DMS 273 (cell line): ENCODE results near the gene ZBTB20.

Source experiments
- DNase-seq: peaks from one replicate; lab custom pipeline; 2025; ENCODE audit not compliant: unreplicated experiment; lab: John Stamatoyannopoulos, UW

Gene ZBTB20

DNA sequence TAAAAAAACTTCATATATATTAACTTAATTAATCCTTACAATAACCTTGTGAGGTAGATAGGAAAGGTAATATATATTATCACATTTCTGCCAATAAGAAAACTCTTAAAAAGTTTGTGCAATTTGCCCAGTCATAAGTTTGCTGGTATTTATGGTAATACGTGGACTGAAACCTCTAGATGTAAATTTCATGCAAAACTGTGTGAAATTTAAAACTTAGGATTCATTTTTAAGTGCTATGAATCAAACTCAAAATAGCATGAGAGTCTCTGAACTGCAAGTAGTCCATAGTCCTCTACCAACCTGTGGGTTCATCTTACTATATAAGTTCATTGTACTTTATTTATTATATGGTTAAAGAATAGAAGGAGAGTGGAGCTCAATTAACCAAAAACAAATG lies 56.4 kb downstream of the ZBTB20 start:
- DNase-seq = no peak

DNA sequence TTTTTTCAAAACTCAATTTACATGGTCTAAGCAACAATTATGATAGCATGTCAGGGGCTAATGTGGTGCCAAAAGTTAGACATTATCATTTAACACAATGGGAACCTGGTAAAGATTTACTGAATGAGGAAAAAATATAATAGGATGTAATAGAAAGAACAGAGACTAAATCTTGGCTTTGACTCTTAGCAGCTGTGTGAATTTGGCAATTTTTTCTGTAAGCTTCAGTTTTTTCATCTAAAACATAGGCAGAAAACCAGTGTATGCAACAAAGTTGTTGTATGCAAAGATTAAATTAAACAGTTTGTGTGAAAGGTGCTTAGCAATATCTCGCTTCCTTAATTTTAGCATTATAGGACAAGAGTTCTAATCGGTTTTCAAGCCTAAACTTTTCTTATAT lies 57.6 kb downstream of the ZBTB20 start:
- DNase-seq = no peak

DNA sequence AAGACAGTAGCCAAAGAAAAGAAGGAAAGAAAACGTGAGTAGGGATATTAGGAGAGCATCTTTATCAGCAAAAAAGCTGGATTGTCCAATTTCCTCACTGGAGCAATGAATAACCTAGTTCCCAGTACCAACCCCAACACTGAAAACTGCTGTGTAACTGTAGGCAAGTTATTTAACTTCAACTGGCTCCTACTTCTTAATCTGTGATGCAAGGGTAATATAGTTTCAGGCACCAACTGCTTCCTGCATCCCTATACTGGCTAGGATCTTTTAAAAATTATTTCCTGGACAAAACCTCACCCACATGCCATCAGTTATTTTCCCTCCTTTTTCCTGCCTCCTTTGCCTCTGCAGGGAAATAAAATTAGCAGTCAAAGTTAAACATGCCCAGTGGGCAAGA lies 59.6 kb downstream of the ZBTB20 start:
- peak; percentile 16 for DNase-seq

DNA sequence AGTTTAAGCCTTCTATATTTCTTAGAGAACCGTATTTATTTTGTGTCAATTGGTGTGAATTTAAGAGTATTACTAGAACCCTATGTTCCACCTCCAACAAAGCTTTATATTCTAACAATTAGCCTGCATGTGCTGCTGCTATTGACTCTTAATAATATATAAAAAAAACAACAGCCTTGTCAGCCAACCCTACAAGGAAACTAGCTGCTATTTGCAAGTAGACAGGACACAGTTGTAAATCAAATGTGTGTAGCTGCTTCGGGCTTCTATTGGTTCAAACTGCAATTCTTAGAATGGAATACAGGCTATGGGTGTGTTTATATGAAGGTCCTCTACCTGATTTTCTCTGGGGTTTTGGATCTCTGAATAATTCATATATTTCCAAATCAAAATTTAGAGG lies 60.7 kb downstream of the ZBTB20 start:
- DNase-seq = peak; percentile 20

DNA sequence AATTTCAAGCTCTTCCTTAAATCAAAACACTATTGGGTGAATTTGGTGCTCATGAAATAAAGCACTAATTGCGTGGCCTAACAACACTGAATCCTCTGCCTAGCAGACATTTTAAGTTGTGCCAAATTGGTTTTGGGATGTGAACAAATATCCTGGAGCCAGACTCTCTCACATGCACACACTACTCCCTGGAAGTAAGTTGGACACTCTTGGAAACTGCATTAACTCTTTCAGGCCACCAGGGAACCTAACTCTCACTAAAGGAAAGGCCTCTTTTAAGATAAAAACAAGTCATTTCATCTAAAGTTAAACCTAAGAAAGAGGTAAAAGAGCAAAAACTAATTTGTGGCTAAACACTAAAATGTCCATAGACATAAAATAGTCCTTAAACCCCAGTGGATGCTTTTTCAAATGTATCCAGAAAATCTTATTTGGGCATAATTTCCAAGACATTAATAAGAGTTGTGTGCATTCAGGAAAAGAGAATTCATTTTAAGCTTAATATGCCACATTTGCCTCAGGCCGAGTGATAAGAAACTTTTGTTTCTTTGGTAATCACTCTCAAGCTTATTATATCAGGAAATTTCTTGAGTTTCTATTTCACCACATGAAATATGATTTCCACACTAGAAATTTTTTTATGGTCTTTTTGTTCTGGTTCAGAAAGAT lies 61.8 kb downstream of the ZBTB20 start:
- peak; percentile 87 for DNase-seq

DNA sequence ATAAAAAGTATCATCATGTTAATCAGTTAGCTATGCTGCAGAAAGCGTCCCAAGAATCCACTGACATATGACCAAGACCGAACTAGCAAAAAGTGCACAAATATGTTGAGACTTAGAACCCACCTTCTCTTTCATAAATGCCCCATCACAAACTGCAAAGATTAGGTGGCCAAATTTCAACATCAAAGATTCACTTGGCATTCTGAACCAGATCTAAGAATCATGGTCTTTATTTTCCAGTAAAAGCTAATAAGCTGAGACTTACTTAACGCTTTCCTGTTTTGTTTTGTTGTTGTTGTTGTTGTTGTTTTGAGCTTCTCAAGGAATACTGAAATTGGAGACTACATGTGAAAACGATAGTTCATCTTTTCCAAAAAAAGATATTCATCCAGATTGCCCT lies 62.4 kb downstream of the ZBTB20 start:
- DNase-seq = peak; percentile 55

DNA sequence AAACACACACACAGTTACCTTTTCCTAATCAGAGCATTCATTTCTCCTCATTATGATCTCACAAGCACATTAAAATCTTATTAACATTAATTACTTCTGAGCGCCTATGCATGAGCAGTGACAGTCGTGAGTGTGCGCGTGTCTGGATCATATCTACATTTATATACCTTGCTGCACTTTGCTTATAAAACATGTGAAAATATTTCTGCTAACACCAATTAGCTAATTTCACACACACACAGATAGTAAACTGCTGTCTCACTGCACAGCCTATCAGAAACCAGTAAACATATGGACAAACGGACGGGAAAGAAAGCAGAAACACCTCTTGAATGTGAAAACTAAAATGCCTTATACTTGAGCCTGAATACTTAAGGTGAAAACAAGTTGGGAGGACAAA lies 64.8 kb downstream of the ZBTB20 start:
- DNase-seq = peak; percentile 64

DNA sequence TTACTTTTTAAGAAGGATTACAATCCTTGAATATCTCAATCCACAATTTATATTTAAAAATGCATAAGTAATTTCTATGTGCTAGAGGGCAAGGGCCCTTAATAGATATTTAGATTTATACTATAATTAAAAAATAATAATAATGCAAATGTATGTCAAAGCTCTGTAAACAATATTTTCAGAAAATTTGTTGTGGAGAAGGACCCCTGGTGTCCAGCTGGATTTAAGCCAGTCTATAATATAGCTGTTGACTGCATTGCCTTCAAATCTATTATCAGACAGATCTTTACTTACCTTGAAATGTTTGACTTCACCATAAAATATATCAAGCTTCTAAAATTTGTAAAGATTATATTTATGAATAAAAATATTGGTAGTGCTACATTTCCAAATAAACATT lies 65.6 kb downstream of the ZBTB20 start:
- peak; percentile 53 for DNase-seq

DNA sequence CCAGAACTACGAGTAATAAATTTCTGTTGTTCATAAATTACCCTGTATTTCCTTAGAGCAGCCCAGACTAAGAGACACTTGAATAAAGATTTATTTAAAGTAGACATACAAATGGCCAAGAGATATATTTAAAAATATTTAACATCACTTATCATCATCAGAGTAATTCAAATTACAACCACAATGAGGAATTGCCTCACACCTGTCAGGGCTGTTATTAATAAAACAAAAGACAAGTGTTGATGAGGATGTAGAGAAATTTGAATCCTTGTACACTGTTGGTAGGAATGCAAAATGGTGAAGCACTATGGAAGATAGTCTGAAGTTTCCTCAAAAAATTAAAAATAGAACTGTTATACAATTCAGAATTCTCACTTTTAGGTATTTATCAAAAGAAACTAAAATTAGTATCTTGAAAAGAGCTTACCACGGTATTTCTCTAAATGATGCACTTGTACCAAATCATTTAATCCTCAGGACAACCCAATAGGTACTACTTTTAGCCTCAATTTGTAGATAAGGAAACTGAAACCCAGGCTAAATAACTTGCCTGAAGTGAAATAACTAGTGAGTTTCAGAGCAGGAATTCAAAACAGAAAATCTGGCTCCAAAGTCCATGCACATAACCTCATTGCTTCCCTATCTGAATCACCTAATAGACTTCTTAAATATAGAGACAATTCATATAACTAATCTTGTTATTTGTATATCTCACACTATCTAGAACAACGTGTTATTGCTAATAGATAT lies 69.4 kb downstream of the ZBTB20 start:
- no peak for DNase-seq

DNA sequence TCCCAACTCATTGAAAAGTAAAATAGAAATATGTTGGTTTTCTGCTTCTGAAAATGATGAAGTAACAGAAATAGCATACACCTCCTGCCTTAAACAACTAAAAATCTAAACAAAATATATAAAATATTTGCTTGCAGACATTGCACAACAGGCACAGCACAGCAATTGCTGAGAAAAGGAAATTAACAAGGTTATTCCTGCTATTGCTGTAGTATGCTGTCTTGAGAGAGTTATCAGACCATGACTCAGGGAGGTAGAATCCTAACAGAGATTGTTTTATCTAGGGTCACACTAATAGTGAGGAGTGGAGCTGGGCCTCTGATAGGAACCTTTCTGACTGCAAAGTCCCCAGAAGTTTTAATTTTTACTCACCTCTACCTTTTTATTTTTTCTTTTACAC lies 72.6 kb downstream of the ZBTB20 start:
- DNase-seq = no peak

DNA sequence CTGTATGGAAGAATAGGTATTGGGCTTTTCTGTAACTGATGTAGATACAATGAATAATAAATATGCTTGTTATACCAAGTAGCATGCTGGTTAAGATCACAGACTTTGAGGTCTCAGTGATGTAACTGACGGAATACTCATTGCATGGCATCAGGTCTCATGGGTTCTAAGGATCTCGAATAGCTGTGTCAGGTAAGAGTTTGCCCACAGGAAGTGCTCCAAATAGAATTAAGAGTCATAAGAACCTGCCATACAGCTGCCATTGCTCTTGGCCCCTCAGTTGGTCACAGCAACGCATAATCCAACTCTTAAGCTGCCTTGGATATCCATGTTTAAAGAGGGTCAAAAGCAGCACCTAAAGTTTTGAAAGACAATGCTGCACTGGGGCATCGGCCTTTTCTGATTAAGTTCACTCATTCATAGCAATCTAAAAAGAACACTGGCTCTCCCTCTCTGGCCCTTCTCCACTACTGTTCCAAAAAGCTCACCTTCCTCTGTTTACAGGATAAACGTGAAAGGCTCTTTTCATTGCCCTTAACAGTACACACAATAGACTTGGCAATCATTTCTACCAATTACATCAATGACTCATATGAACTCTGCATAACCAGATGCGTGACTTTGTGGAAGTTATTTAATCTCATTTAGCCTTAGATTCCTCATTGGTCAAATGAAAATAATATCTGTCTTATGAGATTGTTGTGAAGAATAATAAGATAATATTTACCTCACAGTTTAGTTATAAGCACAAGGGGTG lies 74.6 kb downstream of the ZBTB20 start:
- DNase-seq = no peak

DNA sequence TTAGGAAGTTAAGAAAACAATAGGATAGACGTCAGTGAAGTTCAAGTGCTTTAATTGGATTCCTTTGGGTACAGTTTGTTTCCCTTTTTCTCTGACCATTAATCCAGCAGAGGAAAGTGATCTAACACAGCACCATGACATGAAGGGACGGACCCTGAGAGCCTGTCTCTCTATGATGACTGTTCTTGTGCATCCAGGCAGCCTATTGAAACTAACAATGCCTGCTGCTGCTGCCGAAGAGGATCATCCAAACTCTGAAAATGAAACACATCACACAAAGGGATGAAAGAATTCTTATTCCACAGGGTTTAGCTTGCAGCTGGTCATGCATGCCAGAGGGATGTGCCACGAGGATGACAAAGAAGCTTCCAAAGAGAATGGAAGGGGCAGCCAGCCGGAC lies 75.5 kb downstream of the ZBTB20 start:
- no peak for DNase-seq

DNA sequence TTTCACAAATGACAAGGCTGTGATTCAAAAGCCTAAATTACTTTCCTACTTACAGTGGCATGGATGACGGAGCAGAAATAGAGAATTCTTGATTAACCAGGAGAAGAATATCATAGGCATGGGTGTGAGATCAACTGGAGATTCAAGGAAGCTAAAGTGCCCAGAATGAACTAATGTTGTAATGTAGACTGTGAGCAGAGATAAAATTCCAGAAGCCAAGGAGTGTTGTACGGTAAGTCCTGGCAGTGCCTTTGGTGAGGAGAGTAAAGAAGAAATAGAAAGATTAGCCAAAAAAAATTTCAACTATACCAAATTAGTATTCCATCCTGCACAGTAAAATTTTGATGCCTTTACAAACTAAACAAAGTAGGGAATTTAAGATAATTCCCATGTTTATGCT lies 75.9 kb downstream of the ZBTB20 start:
- no peak for DNase-seq

DNA sequence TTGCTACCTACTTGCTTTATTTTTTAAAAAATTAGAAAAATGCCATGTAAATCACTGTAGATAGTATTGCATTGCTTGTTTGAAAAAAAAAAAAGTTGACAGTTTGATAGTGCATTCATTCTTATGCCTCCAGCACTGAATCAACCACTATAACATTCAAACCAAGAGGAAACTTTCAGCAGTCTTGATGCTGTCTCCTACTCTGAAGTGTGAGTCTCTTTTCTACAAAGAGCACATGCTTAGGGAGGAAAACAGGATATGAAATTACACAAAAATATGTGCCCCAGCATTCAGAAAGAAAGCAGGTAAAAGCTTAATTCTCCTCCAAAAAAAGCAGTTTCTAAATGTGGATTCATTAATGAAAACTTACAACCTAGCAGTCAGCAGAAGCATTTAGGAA lies 78.3 kb downstream of the ZBTB20 start:
- DNase-seq = no peak

DNA sequence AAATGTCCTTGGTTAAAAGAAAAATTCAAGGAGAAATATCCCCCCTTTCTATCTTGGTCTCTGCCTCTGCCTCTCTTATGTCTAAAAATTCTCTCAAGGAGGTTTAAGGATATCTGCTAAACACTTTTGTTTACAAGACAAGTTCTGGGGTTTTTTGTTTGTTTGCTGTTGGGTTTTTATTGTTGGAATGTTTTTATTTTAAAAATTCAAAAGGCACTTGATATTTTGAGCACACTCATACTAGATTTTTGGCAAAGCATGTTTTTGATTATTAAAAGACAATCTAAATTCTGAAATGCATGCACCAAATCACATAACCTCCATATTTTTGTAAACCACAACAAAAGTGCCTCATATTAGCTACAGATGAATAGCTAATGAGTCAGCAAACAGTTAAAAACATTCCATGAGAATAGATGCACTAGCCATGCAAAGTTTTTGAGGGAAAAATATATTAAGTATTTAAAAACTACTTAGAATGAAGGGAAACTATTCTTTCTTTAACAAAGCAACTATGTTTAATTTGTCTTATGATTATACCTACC lies 84.6 kb downstream of the ZBTB20 start:
- no peak for DNase-seq

DNA sequence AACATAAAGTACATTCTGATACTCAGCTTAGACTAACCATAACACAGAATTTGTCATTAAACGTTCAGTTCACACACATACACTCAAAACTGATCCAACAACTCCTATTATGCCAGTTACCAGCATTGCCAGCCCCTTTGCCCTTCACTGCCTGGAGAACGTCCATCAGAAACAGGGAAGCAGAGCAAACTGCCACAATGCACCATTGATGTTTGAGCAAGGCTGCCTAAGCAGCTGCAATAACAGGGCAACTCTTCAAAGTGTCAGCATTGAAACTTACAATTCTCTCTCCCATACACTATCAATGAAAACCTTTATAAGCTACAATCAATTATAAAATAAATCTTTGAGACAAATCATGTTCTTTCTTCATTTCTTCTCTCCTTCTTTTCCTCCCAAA lies 85.1 kb downstream of the ZBTB20 start:
- no peak for DNase-seq

DNA sequence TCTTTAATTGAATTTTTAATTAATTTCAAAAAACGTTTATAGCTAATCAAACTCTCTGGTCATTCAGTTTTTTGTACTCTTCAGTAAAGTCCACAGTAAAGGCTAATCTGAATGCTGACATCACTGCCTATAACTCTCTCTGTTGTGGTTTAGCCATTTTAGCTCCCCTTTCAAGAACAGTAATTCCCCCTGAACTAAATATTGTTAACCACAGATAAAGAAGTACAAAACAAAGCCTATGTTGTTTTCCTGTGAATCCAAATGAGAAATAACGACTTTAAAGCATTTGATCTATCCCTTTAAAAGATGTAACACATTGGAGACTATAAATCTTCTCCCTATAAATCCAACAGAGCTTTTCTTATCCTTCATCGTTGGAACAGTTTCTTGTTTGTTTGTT lies 94.2 kb downstream of the ZBTB20 start:
- DNase-seq = no peak

DNA sequence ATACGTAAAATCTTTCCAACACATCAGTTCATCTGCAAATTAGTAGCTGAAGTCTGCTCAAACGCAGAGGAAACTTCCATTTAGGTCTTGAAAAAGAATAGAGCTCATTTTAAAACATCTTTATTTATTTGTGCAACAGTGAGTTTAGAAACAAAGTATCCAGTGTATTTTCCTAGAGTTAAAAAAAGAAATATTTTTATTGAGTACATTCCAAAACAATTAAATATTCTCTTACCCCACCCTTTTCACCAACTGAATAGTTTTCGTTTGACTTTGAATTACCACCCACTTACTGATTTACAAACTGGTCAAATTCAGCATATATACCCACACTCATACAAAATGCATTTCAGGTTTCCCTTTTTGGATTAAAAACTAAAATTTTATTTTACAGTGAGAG lies 104.7 kb downstream of the ZBTB20 start:
- no peak for DNase-seq

DNA sequence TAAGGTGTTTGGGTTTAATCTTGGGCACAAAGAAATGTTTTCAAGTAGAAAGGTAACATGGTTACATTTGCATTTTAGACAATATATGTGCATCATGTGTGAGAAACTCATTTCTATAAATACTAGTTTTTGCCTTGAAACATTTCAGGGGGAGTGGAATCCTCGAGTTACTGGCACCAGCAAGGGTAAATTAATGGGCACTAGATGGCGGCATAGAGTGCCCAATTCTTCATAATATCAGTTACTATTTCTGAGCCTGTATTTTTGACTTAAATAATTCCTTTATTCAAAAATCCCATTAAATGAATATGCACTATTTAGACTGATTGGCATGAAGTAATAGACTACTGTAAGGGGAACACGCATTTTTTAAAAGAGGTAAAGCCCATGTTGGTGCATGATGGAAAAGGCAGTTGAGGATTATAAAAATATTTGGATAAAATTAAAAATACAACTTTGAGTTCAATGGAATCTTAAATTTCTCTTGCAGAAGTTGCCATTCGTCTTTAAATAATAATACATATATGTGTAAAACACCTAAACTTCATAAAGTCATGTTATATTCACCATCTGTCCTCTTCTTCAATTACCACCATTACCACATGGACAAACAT lies 106.3 kb downstream of the ZBTB20 start:
- DNase-seq = peak; percentile 74

DNA sequence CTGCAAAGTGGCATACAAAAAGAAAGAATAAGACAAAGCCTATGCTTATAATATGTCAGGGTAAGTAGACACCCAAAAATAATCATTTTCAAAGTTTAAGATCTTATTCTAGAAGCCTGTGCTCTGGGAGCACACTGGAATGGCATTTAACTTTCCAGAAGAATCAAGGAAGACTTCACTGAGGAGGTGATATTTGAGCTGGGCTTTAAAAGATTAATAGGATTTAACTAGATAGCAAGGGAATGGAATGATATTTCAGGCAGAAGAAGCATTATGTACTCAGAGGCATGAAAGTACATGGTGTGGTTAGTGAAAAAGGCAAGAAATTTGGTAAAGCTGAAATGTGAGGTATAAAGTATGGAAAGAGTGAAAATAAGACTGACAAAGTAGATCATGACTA lies 106.8 kb downstream of the ZBTB20 start:
- no peak for DNase-seq

DNA sequence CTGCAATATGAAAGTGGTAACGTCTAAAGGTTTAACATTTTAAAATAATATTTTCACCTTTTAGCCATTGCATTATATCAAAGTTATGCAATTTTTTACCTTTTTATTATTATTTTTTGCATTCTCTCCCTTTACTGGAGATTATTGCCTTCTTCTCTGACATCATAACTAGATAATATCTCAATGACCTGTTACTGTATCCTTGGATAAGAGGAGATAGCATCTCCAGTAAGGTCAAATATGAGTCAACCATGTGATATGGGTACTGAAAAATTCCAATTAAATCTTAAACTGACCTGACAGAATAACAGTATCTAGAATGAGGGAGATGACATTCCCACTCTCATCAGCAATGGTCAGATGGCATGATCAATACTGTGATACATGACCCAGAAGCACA lies 108.3 kb downstream of the ZBTB20 start:
- DNase-seq = no peak
